ENCODE data around the gene PRKAG2.
"Not testable (repeated sequence)": the region's sequence is repeated elsewhere in the genome, so short reads cannot be mapped to it uniquely, and the experiment has no call there.

Gene PRKAG2

GRCh38 chr7:151886783-151887182, 9.9 kb upstream of the PRKAG2 start:
- Histone ChIP-seq H3K9ac (ENCODE audit: low read length in 5 of 5) (no peak overlapping the region), H3K4me1 (ENCODE audit: control insufficient read depth in 5 of 5, insufficient read depth in 5 of 5, low read length in 5 of 5) (peaks cover 0 to 29% (median 23%) of the 10 kb centered on the region in 5 donors), H3K36me3 (ENCODE audit: control insufficient read depth in 5 of 5, insufficient read depth in 5 of 5, low read length in 5 of 5) (no peaks in the 10 kb centered on the region), H3K9me3 (ENCODE audit: control insufficient read depth in 5 of 5, low read length in 5 of 5) (no peaks in the 10 kb centered on the region), H3K27ac (ENCODE audit: low read depth, low read length) (no peak overlapping the region), H3K27me3 (ENCODE audit: control insufficient read depth in 5 of 5, insufficient read depth in 4 of 5, low read length in 5 of 5) (peaks cover 0 to 5% (median 0%) of the 10 kb centered on the region in 5 donors), H3K4me3 (ENCODE audit: low read depth in 1 of 5, low read length in 5 of 5) (no peak overlapping the region)

DNA sequence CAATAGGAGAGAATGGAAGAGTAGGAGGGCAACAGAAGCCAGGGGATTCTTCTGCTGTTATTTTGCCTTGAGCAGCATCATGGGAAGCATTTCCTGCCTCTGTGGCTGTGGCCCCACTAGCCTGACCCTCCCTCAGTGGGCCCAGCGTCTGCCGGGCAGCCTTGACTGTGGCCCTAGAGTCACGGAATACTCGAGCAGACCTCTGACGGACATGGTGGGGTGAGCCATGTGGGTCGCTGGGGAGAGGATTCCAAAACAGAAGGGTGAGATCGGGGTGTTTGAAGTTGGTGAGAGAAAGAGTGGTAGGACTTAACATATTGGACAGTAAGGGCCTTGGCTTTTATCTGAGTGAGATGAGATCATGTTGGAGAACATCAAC, 8.3 kb upstream of the PRKAG2 start:
- no peaks in the 10 kb centered on the region for H3K27me3 ChIP-seq (ENCODE audit: control insufficient read depth in 5 of 5, insufficient read depth in 4 of 5, low read length in 5 of 5)
- no peak overlapping the region for H3K27ac ChIP-seq (ENCODE audit: low read depth, low read length)
- H3K36me3 ChIP-seq (ENCODE audit: control insufficient read depth in 5 of 5, insufficient read depth in 5 of 5, low read length in 5 of 5), result no peaks in the 10 kb centered on the region

DNA sequence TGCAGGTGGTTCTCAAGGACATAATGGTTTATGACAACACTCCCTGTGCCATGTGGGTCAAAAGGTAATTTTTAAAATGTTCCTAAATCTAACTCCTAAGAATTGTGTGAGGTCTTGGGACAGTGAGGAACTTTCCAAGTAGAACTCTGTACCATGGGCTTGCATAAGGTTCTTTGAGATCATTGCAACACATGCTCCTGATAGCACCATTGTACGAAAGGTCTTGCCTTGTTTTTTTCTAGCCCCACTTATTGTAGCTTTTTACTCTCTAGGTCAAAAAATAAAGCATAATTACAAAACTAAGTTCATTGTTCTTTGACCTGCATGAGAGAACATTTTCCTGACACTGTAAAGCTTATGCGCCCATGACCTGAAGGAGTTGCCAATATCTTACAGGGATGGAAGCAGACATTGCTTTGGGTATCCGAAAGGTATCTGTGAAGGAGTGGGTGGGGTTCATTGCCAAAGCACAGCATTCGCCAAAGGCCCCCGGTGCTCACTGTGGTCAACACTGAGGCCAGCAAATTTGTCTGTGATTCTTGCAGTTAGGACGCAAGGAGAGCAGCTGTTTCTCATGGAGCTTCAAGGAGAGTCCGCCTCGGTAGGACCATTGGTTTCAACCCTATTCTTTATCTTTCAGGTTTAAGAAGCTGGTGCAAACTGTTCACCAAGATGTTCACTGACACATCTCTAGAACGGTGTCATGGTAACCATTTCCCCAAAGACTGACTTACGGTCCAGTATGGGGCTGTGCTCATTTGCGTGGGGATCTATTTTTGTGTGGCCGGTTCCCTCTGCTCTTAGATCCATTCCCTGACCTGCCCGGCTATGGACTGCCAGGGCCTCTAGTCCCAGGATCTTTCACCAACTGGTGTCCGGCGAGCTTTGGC, 7.6 kb upstream of the PRKAG2 start:
- H3K4me3 ChIP-seq (ENCODE audit: low read depth in 1 of 5, low read length in 5 of 5), result no peak overlapping the region
- no peaks in the 10 kb centered on the region for H3K27me3 ChIP-seq (ENCODE audit: control insufficient read depth in 5 of 5, insufficient read depth in 4 of 5, low read length in 5 of 5)
- peaks cover 0 to 29% (median 23%) of the 10 kb centered on the region in 5 donors for H3K4me1 ChIP-seq (ENCODE audit: control insufficient read depth in 5 of 5, insufficient read depth in 5 of 5, low read length in 5 of 5)
- H3K9me3 ChIP-seq (ENCODE audit: control insufficient read depth in 5 of 5, low read length in 5 of 5), result no peaks in the 10 kb centered on the region
- H3K36me3 ChIP-seq (ENCODE audit: control insufficient read depth in 5 of 5, insufficient read depth in 5 of 5, low read length in 5 of 5), result no peaks in the 10 kb centered on the region
- no peak overlapping the region for H3K9ac ChIP-seq (ENCODE audit: low read length in 5 of 5)
- H3K27ac ChIP-seq (ENCODE audit: low read depth, low read length), result no peak overlapping the region

More for the DNA sequence above, 8.3 kb upstream of the PRKAG2 start:
- Histone ChIP-seq H3K9ac (ENCODE audit: low read length in 5 of 5) (no peak overlapping the region), H3K4me1 (ENCODE audit: control insufficient read depth in 5 of 5, insufficient read depth in 5 of 5, low read length in 5 of 5) (peaks cover 0 to 29% (median 23%) of the 10 kb centered on the region in 5 donors), H3K9me3 (ENCODE audit: control insufficient read depth in 5 of 5, low read length in 5 of 5) (no peaks in the 10 kb centered on the region), H3K4me3 (ENCODE audit: low read depth in 1 of 5, low read length in 5 of 5) (no peak overlapping the region)

GRCh38 chr7:151883857-151884256, 6.9 kb upstream of the PRKAG2 start:
- Histone ChIP-seq H3K27me3 (ENCODE audit: control insufficient read depth in 5 of 5, insufficient read depth in 4 of 5, low read length in 5 of 5) (no peaks in the 10 kb centered on the region), H3K4me3 (ENCODE audit: low read depth in 1 of 5, low read length in 5 of 5) (no peak overlapping the region), H3K9ac (ENCODE audit: low read length in 5 of 5) (no peak overlapping the region), H3K36me3 (ENCODE audit: control insufficient read depth in 5 of 5, insufficient read depth in 5 of 5, low read length in 5 of 5) (no peaks in the 10 kb centered on the region), H3K9me3 (ENCODE audit: control insufficient read depth in 5 of 5, low read length in 5 of 5) (no peaks in the 10 kb centered on the region), H3K27ac (ENCODE audit: low read depth, low read length) (no peak overlapping the region), H3K4me1 (ENCODE audit: control insufficient read depth in 5 of 5, insufficient read depth in 5 of 5, low read length in 5 of 5) (peaks cover 0 to 29% (median 23%) of the 10 kb centered on the region in 5 donors)

- Histone ChIP-seq H3K9ac (ENCODE audit: low read length in 5 of 5) (no peak overlapping the region), H3K4me3 (ENCODE audit: low read depth in 1 of 5, low read length in 5 of 5) (no peak overlapping the region), H3K9me3 (ENCODE audit: control insufficient read depth in 5 of 5, low read length in 5 of 5) (no peaks in the 10 kb centered on the region), H3K27ac (ENCODE audit: low read depth, low read length) (peak overlapping the region; percentile 3), H3K27me3 (ENCODE audit: control insufficient read depth in 5 of 5, insufficient read depth in 4 of 5, low read length in 5 of 5) (peaks cover 0 to 6% (median 0%) of the 10 kb centered on the region in 5 donors), H3K36me3 (ENCODE audit: control insufficient read depth in 5 of 5, insufficient read depth in 5 of 5, low read length in 5 of 5) (no peaks in the 10 kb centered on the region), H3K4me1 (ENCODE audit: control insufficient read depth in 5 of 5, insufficient read depth in 5 of 5, low read length in 5 of 5) (peaks cover 3 to 36% (median 30%) of the 10 kb centered on the region in 5 donors)
These were observed 5.8 kb upstream of the PRKAG2 start for GRCh38 chr7:151882734-151883133.

DNA sequence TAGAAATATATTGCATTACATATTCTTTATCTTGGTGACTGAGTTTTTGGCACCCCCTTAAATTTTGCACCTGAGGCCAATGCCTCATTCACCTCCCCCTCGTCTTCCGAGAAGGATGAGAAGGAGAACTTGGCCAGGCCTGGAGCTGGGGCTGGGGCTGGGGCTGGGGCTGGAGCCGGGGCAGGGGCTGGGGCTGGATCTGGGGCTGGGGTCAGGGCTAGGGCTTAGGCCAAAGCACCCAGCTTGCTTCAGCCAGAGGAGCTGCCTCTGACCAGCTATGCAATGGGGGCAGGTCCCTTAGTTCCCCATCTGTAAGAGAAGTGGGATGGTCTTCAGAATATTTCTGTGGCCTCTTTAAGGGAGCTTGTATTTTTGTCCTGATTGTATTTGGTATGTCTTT, 3.8 kb upstream of the PRKAG2 start:
- no peaks in the 10 kb centered on the region for H3K36me3 ChIP-seq (ENCODE audit: control insufficient read depth in 5 of 5, insufficient read depth in 5 of 5, low read length in 5 of 5)
- no peak overlapping the region for H3K9ac ChIP-seq (ENCODE audit: low read length in 5 of 5)

GRCh38 chr7:151877911-151878835, 1.3 kb upstream of the PRKAG2 start:
- Histone ChIP-seq H3K9ac (ENCODE audit: low read length in 5 of 5) (no peak overlapping the region), H3K27me3 (ENCODE audit: control insufficient read depth in 5 of 5, insufficient read depth in 4 of 5, low read length in 5 of 5) (peaks cover 0 to 6% (median 0%) of the 10 kb centered on the region in 5 donors)

More for the DNA sequence above, 3.8 kb upstream of the PRKAG2 start:
- Histone ChIP-seq H3K4me1 (ENCODE audit: control insufficient read depth in 5 of 5, insufficient read depth in 5 of 5, low read length in 5 of 5) (peaks cover 3 to 49% (median 39%) of the 10 kb centered on the region in 5 donors), H3K4me3 (ENCODE audit: low read depth in 1 of 5, low read length in 5 of 5) (no peak overlapping the region), H3K9me3 (ENCODE audit: control insufficient read depth in 5 of 5, low read length in 5 of 5) (no peaks in the 10 kb centered on the region), H3K27me3 (ENCODE audit: control insufficient read depth in 5 of 5, insufficient read depth in 4 of 5, low read length in 5 of 5) (peaks cover 0 to 6% (median 0%) of the 10 kb centered on the region in 5 donors), H3K27ac (ENCODE audit: low read depth, low read length) (no peak overlapping the region)

GRCh38 chr7:151875942-151876898, 695 bp downstream of the PRKAG2 start:
- H3K27me3 ChIP-seq (ENCODE audit: control insufficient read depth in 5 of 5, insufficient read depth in 4 of 5, low read length in 5 of 5), result peaks cover 0 to 6% (median 0%) of the 10 kb centered on the region in 5 donors
- no peaks in the 10 kb centered on the region for H3K36me3 ChIP-seq (ENCODE audit: control insufficient read depth in 5 of 5, insufficient read depth in 5 of 5, low read length in 5 of 5)
- peaks cover 3 to 45% (median 29%) of the 10 kb centered on the region in 5 donors for H3K4me1 ChIP-seq (ENCODE audit: control insufficient read depth in 5 of 5, insufficient read depth in 5 of 5, low read length in 5 of 5)
- H3K4me3 ChIP-seq (ENCODE audit: low read depth in 1 of 5, low read length in 5 of 5), result peak overlapping the region; percentile 84 to 97 (median 90)
- H3K9me3 ChIP-seq (ENCODE audit: control insufficient read depth in 5 of 5, low read length in 5 of 5), result no peaks in the 10 kb centered on the region
- peak overlapping the region in 4 of 5 donors; percentile 66 to 80 (median 66) for H3K9ac ChIP-seq (ENCODE audit: low read length in 5 of 5)
- peak overlapping the region; percentile 85 for H3K27ac ChIP-seq (ENCODE audit: low read depth, low read length)

More at GRCh38 chr7:151877911-151878835, 1.3 kb upstream of the PRKAG2 start:
- Histone ChIP-seq H3K27ac (ENCODE audit: low read depth, low read length) (peak overlapping the region; percentile 23), H3K4me1 (ENCODE audit: control insufficient read depth in 5 of 5, insufficient read depth in 5 of 5, low read length in 5 of 5) (peaks cover 3 to 47% (median 34%) of the 10 kb centered on the region in 5 donors), H3K36me3 (ENCODE audit: control insufficient read depth in 5 of 5, insufficient read depth in 5 of 5, low read length in 5 of 5) (no peaks in the 10 kb centered on the region), H3K4me3 (ENCODE audit: low read depth in 1 of 5, low read length in 5 of 5) (peak overlapping the region; percentile 39 to 86 (median 48)), H3K9me3 (ENCODE audit: control insufficient read depth in 5 of 5, low read length in 5 of 5) (no peaks in the 10 kb centered on the region)

GRCh38 chr7:151874479-151874878, 2.4 kb downstream of the PRKAG2 start:
- H3K36me3 ChIP-seq (ENCODE audit: control insufficient read depth in 5 of 5, insufficient read depth in 5 of 5, low read length in 5 of 5); H3K9ac ChIP-seq (ENCODE audit: low read length in 5 of 5); H3K27me3 ChIP-seq (ENCODE audit: control insufficient read depth in 5 of 5, insufficient read depth in 4 of 5, low read length in 5 of 5); H3K9me3 ChIP-seq (ENCODE audit: control insufficient read depth in 5 of 5, low read length in 5 of 5): not testable (repeated sequence)
- Histone ChIP-seq H3K4me3 (ENCODE audit: low read depth in 1 of 5, low read length in 5 of 5) (peak overlapping the region in 3 of 5 donors; percentile 73 to 84 (median 77)), H3K4me1 (ENCODE audit: control insufficient read depth in 5 of 5, insufficient read depth in 5 of 5, low read length in 5 of 5) (peaks cover 7 to 60% (median 40%) of the 10 kb centered on the region in 5 donors), H3K27ac (ENCODE audit: low read depth, low read length) (peak overlapping the region; percentile 85)
